Endothelial cell of umbilical vein (primary cell): Measurements from ENCODE around the gene PTPRD.

Source experiments
- POLR2A ChIP-seq: IDR thresholded peaks from 2 replicates; pipeline ENCODE4 v1.6.1; 2012; ENCODE audit warnings: low read depth, mild to moderate bottlenecking, control low read depth, low read length
- TF ChIP-seq, protein P1 (sequence below), 2 donors: IDR thresholded peaks; 1 replicate in 1 of 2; 2 replicates in 1 of 2; pipeline ENCODE4 v1.5.1; 2011; ENCODE audit warnings: low read length in 2 of 2, mild to moderate bottlenecking in 2 of 2, moderate library complexity in 2 of 2, control low read depth in 1 of 2, inconsistent platforms in 1 of 2, low read depth in 1 of 2; ENCODE audit not compliant: insufficient read depth in 1 of 2; ENCODE audit errors: extremely low read depth in 1 of 2

DNA sequence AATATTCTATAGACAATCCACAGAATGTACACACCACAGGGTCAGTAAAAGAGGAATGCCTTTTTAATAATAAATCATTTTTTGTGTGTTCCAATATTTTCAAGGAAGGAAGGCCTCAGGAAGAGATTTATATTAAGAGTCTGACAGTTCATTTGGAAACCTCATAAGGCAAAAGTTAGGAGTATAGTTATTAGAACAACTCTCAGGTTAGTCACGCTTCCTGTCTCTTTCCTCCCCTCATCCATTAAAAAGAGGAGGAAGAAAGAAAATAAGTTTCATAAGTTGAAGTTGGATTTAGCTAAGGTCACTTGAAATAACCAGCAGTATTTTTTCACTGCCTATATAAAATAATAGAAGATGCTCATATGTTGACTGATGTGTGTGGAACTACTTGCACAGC is 863.2 kb downstream of the PTPRD start:
- TF ChIP-seq, protein P1, sequence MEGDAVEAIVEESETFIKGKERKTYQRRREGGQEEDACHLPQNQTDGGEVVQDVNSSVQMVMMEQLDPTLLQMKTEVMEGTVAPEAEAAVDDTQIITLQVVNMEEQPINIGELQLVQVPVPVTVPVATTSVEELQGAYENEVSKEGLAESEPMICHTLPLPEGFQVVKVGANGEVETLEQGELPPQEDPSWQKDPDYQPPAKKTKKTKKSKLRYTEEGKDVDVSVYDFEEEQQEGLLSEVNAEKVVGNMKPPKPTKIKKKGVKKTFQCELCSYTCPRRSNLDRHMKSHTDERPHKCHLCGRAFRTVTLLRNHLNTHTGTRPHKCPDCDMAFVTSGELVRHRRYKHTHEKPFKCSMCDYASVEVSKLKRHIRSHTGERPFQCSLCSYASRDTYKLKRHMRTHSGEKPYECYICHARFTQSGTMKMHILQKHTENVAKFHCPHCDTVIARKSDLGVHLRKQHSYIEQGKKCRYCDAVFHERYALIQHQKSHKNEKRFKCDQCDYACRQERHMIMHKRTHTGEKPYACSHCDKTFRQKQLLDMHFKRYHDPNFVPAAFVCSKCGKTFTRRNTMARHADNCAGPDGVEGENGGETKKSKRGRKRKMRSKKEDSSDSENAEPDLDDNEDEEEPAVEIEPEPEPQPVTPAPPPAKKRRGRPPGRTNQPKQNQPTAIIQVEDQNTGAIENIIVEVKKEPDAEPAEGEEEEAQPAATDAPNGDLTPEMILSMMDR (IDR thresholded peaks at IDR 0.05; ENCODE audit: extremely low read depth in 1 of 2, insufficient read depth in 1 of 2, low read depth in 1 of 2, low read length in 2 of 2), result no peak
- TF ChIP-seq POLR2A, result no peak
